Stimulated activated CD4-positive, alpha-beta T cell treated with anti-CD3 and anti-CD28 coated beads, Interleukin-4, amount 100 ng/mL, for 1 hour (primary cell): ENCODE data around the gene TMEM170B.

Source experiments
- DNase-seq: peaks from one replicate; pipeline ENCODE4 v3.0.0-alpha.2; 2020

TMEM170B gene

GRCh38 chr6:11622156-11622555 lies 84.6 kb downstream of the TMEM170B start:
- DNase-seq, result no peak

GRCh38 chr6:11623272-11623671 lies 85.7 kb downstream of the TMEM170B start:
- DNase-seq, result no peak

GRCh38 chr6:11625302-11625701 lies 87.8 kb downstream of the TMEM170B start:
- DNase-seq, result no peak

- DNase-seq, result no peak
These were observed 88.8 kb downstream of the TMEM170B start for GRCh38 chr6:11626356-11626755.

GRCh38 chr6:11628562-11628961 lies 91.0 kb downstream of the TMEM170B start:
- no peak for DNase-seq

GRCh38 chr6:11631008-11631407 lies 93.5 kb downstream of the TMEM170B start:
- DNase-seq, result no peak

- no peak for DNase-seq
These were observed 94.0 kb downstream of the TMEM170B start for GRCh38 chr6:11631539-11631938.

GRCh38 chr6:11632231-11632630 lies 94.7 kb downstream of the TMEM170B start:
- no peak for DNase-seq

- DNase-seq, result no peak
These were observed 95.4 kb downstream of the TMEM170B start for GRCh38 chr6:11632795-11633511.
